Astrocyte of the spinal cord (primary cell): Measurements from ENCODE around the gene PAX9.

Experiments used
- DNase-seq: peaks from one replicate; pipeline ENCODE4 v3.0.0; 2011; ENCODE audit warnings: low read depth, low spot score
- H3K4me3 ChIP-seq: 2 replicates; pipeline ENCODE4 v1.5.1; 2011; ENCODE audit warnings: low read depth, mild to moderate bottlenecking, low read length, moderate library complexity
- CTCF ChIP-seq: IDR thresholded peaks from 2 replicates; pipeline ENCODE4 v1.5.1; 2012; ENCODE audit warnings: low read depth, mild to moderate bottlenecking, low read length, inconsistent platforms
- in situ Hi-C: cut with HindIII; loops from 2 replicates; pipeline ENCODE4 v1.10.0; 2017; ENCODE audit warnings: low sequenced_read_pairs

The PAX9 gene

GRCh38 chr14:36661506-36662257 lies at the start of gene PAX9:
Gene PAX9, plus strand, starts transcription at chr14:36661860. Its CDS starts 230 bp downstream, at chr14:36662090.
- H3K4me3 ChIP-seq: peak within 1 kb of the TSS; percentile 47
- in situ Hi-C loops: no loop called here
- peak; percentile 74 for DNase-seq
- TF ChIP-seq CTCF: no peak

GRCh38 chr14:36617824-36618223 lies 43.8 kb upstream of the PAX9 start:
- DNase-seq: no peak
- TF ChIP-seq CTCF: no peak
- no peak overlapping the region for H3K4me3 ChIP-seq
- in situ Hi-C loops: no loop called here

- no peak for DNase-seq
- no peak for TF ChIP-seq CTCF
- in situ Hi-C loops: no loop called here
- no peak overlapping the region for H3K4me3 ChIP-seq
Observed at GRCh38 chr14:36618641-36619040, 43.0 kb upstream of the PAX9 start.

- in situ Hi-C loops: no loop called here
- DNase-seq: no peak
- no peak overlapping the region for H3K4me3 ChIP-seq
- no peak for TF ChIP-seq CTCF
Observed at GRCh38 chr14:36619131-36619530, 42.5 kb upstream of the PAX9 start.

DNA sequence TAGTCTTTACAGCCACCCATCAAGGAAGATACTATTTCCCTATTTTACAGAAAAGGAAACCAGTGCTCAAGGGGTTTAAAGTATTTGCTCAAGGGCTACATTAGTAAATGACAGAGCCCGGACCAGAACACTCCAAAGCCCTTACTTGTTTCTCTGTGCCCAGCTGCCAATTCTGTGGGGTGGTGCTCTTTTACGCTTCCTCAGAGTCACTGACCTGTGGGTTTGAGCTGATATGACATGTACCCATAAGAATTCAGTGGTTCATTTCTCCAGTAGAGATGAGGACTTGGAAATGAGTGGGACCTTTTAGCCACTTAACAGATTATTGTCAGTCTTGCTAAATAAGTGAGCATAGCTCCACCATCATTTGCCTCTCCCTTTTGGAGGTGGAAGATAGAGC lies 41.8 kb upstream of the PAX9 start:
- H3K4me3 ChIP-seq: no peak overlapping the region
- no peak for TF ChIP-seq CTCF
- DNase-seq: no peak
- in situ Hi-C loops: no loop called here

GRCh38 chr14:36625014-36625413 lies 36.6 kb upstream of the PAX9 start:
- in situ Hi-C loops: no loop called here
- no peak for DNase-seq
- no peak overlapping the region for H3K4me3 ChIP-seq
- no peak for TF ChIP-seq CTCF
